HG03460 (cell line): ENCODE measurements around the gene TOLLIP.
"Not testable (repeated sequence)": the region's sequence is repeated elsewhere in the genome, so short reads cannot be mapped to it uniquely, and the experiment has no call there.

Experiments
- ATAC-seq: cut with Tn5 transposase; IDR thresholded peaks from one replicate; pipeline ENCODE4 v1.9.1; 2021; ENCODE audit not compliant: unreplicated experiment

TOLLIP gene

DNA sequence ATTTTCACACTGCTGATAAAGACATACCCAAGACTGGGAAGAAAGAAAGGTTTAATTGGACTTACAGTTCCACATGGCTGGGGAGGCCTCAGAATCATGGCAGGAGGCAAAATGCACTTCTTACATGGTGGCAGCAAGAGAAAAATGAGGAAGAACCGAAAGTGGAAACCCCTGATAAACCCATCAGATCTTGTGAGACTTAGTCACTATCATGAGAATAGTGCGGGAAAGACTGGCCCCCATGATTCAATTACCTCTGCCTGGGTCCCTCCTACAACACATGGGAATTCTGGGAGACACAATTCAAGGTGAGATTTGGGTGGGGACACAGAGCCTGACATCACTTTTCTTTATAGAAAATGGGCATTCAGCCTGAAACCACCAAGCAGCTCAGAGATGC, 42.5 kb downstream of the TOLLIP start:
- ATAC-seq, result not testable (repeated sequence)

DNA sequence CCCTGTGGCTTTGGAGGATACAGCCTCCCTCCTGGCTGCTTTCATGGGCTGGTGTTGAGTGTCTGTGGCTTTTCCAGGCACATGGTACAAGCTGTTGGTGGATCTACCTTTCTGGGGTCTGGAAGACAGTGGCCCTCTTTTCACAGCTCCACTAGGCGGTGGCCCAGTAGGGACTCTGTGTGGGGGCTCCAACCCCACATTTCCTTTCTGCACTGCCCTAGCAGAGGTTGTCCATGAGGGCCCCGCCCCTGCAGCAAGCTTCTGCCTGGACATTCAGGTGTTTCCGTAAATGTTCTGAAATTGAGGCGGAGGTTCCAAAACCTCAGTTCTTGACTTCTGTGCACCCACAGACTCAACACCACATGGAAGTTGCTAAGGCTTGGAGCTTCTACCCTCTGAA, 44.0 kb downstream of the TOLLIP start:
- not testable (repeated sequence) for ATAC-seq

DNA sequence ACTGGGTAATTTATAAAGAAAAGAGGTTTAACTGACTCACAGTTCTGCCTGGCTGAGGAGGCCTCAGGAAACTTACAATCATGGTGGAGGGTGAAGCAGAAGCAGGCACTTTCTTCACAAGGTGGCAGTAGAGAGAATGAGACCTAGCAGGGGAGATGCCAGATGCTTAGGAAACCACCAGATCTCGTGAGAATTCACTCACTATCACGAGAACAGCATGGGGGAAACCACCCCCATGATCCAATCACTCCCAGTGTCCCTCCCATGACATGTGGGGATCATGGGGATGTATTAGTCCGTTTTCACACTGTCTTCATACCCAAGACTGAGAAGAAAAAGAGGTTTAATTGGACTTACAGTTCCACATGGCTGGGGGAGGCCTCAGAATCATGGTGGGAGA, 45.0 kb downstream of the TOLLIP start:
- not testable (repeated sequence) for ATAC-seq

DNA sequence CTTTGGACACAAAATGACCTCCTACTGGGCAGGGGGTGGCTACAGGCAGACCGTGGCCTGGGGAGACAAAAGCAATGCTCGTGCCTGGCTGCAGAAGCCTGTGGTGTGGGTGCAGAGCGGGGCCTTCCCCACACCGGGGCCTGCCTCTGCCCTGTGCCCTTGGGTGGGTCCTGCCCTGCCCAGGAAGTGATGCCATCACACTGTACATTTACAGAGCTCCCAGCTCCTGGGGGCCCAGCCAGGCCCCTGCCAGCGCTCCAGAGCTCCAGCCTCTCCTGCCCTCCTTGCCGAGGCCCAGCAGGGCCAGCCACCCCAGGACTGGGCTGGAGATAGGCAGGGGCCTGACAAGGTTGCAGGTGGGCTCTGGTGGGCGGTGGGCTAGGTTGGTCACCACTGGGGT, 46.4 kb downstream of the TOLLIP start:
- peak; percentile 6 for ATAC-seq

DNA sequence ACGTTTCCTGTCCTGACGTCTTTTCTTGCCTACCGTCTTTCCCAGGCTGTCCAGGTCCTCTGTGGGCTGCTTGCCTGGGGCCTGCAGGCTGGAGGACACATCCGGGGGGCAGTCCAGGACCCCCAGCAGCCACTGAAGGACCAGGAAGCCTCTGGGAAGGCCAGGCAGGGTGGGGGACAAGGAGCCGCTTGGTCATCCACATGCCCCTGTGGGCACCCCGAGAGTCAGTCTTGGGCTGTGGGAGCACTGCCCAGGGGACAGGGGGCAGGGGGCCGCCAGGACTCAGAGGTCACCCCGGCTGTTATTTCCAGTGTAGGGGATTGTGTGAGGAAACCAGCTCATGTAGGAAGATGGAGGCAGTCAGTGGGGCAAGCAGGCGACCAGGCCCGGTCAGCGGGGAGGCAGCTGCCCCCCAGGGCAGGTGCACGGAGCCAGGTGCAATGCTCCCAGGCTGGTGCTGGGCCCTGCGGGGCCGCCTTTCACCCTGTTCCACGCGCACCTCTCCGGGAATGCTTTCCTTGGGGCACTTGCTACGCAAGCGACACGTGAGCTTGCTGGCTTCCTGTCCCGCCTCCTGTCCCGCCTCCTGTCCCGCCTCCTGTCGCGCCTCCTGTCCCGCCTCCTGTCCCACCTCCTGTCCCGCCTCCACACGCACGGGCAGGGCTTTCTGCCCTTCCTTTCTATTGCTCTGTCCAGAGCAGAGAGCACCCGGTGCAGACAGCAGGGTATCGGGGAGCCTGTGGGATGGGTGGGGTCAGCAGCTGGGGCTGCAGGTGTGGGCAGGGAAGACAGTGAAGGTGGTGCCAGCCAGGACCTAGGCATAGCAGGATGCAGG, 47.0 kb downstream of the TOLLIP start:
- ATAC-seq, result peak; percentile 77

DNA sequence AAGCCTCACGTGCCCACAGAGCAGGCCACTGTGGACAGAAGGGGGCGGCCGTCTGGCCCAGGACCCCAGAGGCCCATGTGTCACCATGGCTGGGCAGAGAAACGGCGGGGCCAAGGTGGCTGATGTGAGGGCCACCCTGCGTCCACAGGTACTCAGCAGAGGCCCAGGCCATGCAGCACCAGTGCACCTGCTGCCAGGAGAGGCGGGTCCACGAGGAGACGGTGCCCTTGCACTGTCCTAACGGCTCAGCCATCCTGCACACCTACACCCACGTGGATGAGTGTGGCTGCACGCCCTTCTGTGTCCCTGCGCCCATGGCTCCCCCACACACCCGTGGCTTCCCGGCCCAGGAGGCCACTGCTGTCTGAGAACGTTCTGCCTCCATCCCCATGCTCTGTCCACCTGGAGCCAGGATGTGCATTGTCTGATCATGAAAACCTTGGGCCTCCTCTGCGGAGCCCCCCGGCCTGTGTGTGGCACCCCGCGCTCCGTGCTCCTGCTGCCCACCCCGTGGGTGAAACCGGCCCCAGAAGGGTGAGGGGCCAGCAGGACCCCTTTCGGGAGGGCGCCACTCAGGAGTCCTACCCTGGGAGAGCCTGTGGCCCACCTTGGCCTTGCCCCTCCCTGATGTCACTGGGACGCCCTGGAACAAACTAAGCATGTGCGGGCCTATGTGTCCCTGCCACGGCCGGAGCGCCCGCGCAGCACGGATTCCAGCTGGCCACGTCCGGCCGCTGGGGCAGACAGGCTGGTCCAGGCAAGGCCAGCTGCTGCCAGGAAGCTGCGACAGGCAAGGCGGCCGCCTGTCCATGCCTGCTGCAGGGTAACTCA, 48.0 kb downstream of the TOLLIP start:
- no peak for ATAC-seq

DNA sequence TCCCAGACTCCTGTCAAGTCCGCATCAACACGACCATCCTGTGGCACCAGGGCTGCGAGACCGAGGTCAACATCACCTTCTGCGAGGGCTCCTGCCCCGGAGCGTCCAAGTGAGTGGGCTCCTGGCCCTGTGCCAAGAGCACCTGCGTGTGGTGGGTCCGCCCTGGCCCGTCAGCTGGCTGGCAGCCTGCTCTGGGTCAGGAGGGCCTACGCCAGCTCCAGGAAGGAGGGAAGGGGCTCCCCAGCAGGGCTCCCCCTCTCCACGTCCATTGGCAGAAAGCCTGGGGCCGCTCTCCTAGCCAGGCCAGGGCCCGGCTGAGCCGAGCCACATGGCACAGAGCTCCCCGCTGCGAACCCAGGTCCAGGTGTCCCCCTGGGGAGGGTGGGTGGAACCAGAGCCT, 48.8 kb downstream of the TOLLIP start:
- ATAC-seq, result no peak

DNA sequence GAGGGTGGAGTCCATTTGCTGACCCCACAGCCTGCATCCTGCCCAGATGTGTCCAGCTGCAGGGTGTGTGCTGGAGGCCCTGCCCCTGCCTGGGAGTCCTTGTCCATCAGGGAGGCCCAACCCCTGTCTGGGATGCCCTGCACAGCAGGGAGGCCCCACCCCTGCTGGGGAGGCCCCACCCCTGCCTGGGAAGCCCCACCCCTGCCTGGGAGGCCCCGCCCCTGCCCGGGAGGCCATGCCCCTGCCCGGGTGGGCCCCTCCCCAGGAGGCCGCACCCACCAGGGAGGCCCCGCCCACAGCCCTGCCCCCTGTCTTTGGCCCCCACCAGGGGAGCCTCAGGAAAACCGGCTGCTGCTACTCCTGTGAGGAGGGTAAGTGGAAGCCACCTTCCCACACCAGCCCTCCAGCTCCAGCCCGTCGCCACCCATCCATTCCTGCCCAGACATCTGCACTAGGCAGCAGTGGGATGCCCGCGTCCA, 49.4 kb downstream of the TOLLIP start:
- ATAC-seq, result no peak

DNA sequence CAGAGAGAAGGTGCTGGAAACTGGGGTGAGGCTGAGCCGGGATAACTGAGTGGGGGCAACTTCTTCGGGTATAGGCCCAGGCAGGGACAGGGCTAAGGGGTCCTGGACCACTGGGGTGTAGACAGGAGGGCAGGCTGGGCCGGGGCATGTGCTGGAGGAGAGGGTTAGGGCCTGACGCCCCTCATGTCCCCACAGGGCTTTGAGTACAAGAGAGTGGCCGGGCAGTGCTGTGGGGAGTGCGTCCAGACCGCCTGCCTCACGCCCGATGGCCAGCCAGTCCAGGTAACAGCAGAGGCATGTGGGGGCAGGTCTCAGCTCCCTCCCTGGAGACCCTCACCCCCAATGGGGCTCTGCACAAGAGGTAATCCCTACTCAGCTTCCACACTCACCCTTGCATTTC, 49.9 kb downstream of the TOLLIP start:
- no peak for ATAC-seq

DNA sequence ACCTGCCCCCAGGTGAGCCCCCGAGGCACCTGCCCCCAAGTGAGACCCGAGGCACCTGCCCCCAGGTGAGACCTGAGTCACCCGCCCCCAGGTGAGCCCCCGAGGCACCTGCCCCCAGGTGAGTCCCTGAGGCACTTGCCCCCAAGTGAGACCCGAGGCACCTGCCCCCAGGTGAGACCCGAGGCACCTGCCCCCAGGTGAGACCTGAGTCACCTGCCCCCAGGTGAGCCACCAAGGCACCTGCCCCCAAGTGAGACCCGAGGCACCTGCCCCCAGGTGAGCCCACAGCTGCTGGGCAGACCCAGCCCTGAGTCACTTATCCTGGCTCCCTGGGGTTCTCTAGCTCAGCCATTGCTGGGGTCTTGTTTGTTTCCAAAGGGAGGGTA, 50.4 kb downstream of the TOLLIP start:
- no peak for ATAC-seq

DNA sequence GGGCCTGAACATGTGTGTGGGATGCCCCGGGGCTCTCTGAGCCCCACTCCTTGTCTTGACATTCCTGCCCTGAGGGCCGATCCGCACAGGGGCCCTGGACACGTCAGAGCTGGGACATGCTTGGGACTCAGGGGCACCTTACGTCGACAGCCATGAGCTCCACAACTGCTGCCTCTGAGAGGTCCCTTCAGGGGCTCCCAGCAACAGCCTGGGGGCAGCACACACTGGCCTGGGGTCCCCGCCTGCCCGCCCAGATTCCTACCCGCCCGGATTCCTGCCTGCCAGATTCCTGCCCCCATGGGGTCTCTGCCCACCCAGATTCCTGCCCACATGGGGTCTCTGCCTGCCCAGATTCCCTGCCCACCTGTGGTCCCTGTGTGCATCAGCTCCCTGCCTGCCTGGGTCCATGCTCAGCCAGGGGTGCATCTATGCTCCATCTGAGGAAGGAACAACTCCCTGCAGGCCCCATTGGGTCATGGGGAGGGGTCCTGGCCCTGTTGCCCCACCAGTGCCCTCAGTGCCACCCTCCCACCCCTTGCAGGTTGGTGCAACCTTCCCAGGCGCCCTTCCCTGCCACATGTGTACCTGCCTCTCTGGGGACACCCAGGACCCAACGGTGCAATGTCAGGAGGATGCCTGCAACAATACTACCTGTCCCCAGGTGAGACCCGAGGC, 50.9 kb downstream of the TOLLIP start:
- no peak for ATAC-seq

DNA sequence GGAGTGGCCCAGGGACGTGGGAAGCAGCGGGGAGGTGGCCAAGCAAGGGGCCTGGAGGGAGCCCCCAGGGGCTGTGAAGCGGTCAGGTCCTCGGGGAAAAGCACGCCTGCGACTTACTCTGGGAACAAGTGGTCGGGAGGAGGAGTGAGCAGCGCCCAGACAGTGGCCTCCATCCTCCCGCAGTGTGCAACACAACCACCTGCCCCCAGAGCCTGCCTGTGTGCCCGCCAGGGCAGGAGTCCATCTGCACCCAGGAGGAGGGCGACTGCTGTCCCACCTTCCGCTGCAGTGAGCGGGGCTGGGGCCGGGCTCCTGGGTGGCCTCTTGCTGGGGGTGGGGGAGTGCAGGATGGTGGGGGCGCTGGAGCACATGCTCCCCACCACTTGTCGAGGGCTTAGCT, 51.5 kb downstream of the TOLLIP start:
- ATAC-seq, result no peak

DNA sequence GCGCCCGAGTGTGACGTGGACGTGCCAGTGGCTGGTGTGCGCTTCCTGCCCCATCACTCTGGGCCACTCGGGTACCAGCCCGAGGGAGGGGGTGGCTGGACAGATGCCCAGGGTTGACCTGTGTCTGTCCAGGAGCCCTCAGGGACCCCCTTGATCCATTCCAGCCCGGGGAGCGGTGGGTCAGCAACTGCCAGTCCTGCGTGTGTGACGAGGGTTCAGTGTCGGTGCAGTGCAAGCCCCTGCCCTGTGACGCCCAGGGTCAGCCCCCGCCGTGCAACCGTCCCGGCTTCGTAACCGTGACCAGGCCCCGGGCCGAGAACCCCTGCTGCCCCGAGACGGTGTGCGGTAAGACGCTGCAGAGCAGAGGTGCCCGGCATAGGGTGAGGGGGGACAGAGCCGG, 52.1 kb downstream of the TOLLIP start:
- ATAC-seq, result no peak

DNA sequence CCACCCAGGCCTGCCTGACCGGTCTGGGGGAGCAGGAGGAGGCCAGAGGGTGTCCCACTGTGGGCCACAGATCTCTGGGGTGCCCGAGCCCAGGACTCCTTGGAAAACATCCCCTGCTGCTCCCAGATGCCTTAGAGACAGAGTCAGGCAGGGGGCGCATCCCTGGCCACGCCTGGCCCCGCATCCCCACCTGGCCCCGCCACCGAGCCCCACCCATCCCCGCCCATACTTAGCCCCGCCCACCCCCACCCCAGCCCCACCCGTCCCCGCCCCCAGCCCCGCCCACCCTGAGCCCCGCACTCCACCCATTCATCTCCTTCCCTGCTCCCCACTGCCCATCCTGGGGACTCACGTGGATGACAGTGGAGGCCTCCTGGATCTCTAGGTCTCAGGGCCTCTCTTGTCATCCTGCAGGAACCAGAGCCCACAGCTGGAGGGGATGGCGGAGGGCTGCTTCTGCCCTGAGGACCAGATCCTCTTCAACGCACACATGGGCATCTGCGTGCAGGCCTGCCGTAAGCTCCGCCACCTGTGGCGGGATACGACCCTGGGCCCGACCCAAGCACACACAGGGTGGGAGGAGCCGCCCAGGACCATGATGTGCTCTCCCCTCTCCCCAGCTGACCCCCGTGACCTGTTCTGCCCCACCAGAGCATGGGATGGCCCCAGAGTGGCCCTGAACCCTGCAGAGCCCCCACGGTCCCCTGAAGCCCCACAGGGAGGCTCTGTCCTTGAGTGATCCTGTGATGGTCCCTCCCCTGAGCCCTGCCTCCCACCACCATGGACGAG, 53.0 kb downstream of the TOLLIP start:
- no peak for ATAC-seq

DNA sequence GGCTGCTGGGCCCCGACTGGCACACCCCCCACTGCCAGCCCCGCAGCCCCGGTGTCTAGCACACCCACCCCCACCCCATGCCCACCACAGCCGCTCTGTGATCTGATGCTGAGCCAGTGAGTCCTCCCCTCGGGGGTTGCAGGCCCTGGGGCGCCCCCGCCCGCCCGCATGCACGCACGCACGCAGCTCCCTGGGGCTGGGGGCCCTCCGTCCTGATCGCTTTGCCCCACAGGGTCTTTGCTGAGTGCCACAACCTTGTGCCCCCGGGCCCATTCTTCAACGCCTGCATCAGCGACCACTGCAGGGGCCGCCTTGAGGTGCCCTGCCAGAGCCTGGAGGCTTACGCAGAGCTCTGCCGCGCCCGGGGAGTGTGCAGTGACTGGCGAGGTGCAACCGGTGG, 54.3 kb downstream of the TOLLIP start:
- no peak for ATAC-seq

DNA sequence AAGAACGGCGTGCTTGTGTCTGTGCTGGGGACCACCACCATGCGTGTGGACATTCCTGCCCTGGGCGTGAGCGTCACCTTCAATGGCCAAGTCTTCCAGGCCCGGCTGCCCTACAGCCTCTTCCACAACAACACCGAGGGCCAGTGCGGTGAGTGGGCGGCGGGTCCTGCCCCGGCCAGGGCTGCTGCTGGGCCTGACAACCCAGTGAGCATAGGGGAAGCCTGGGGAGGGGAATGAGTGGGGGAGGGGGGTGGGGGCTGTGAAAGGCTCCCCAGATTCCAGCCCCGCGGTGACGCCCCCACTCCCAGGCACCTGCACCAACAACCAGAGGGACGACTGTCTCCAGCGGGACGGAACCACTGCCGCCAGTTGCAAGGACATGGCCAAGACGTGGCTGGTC, 54.7 kb downstream of the TOLLIP start:
- no peak for ATAC-seq

DNA sequence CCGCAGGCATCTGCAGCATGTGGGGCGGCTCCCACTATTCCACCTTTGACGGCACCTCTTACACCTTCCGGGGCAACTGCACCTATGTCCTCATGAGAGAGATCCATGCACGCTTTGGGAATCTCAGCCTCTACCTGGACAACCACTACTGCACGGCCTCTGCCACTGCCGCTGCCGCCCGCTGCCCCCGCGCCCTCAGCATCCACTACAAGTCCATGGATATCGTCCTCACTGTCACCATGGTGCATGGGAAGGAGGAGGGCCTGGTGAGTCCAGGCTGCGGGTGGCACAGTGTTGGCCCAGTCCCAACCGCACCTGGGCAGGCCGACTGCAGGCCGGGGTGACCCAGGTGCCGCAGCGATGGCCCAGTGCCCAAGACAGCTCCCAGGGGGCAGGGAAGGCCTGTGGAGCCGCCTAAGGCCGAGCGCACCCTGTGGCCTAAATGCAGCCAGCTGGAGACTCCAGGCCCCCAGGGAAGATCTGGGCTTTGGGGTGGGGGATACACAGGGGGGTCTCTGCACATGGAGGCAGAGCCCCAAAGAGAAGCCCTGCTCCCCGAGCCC, 55.3 kb downstream of the TOLLIP start:
- no peak for ATAC-seq

DNA sequence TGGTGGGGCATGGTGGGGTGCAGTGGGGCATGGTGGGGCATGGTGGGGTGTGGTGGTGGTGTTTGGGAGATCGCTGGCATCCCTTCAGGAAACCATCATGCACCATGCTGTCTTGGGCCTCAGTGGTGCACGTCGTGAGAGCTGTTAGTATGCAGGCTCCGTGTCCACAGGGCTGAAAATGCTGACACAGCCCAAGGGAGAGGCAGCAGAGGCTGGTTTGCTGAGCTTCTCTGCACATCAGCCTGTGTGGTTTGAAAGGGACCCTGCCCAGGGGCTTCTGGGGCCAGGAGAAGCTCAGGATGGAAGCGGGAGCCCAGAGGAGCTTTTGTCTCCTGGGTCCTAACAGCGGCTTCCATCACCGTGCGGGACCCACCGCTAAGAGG, 56.3 kb downstream of the TOLLIP start:
- ATAC-seq, result no peak

DNA sequence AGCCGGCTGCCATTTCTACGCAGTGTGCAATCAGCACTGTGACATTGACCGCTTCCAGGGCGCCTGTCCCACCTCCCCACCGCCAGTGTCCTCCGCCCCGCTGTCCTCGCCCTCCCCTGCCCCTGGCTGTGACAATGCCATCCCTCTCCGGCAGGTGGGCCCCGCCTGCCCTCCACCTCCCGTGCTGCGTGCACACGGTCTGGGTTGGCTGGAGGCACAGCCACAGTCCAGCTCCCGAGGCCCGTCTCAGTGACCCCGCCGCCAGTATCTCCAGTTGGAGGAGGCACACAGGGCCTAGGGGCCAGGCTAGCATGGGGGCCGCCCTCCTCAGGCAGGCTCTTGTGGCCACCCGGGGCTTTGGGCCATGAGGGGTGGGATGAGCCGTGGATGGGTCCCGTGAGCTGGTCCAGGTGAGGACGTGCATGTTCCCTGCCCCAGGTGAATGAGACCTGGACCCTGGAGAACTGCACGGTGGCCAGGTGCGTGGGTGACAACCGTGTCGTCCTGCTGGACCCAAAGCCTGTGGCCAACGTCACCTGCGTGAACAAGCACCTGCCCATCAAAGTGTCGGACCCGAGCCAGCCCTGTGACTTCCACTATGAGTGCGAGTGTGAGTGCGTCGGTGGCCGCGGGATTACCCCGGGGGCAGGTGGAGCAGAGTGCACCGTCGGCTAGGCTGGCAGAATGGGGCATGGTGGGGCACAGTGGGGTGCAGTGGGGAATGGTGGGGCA, 56.9 kb downstream of the TOLLIP start:
- ATAC-seq, result no peak

DNA sequence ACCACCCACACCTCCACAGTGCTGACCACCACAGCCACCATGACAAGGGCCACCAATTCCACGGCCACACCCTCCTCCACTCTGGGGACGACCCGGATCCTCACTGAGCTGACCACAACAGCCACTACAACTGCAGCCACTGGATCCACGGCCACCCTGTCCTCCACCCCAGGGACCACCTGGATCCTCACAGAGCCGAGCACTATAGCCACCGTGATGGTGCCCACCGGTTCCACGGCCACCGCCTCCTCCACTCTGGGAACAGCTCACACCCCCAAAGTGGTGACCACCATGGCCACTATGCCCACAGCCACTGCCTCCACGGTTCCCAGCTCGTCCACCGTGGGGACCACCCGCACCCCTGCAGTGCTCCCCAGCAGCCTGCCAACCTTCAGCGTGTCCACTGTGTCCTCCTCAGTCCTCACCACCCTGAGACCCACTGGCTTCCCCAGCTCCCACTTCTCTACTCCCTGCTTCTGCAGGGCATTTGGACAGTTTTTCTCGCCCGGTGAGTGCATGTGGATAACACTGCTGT, 58.1 kb downstream of the TOLLIP start:
- ATAC-seq, result no peak
